ENCODE data around the gene TAS1R2. TPM values are rescaled to one million over a fixed set of nuclear protein-coding genes. Genes with fewer than 3 reads are reported as not detected.

Gene TAS1R2
- total and polyA plus RNA-seq, 2 of the 8 experiments (the other 6 are each of a cell fraction or from before 2014, with no cell fraction given) = not detected

- Histone ChIP-seq H2AK5ac (ENCODE audit: low read depth, low read length) (no peak overlapping the region), H3K4me2 (ENCODE audit: insufficient read depth in 1 of 2, low read depth in 2 of 2, low read length in 2 of 2) (no peak overlapping the region), H3K79me2 (ENCODE audit: control insufficient read depth in 1 of 2, insufficient read depth in 2 of 2, low read length in 2 of 2) (no peaks in the 10 kb centered on the region), H3K56ac (replicated peaks; ENCODE audit: insufficient read length, low read depth, low read length) (no peak overlapping the region), H4K91ac (replicated peaks; ENCODE audit: insufficient read length, low read length) (no peak overlapping the region), H2BK15ac (ENCODE audit: low read length) (no peak overlapping the region), H3K9me3 (ENCODE audit: insufficient read depth in 2 of 2, low read depth in 1 of 2, low read length in 1 of 2) (peaks cover 24 to 30% of the 10 kb centered on the region in 2 experiments), H3K4me3 (ENCODE audit: extremely low read depth in 1 of 4, insufficient read depth in 2 of 4, low read depth in 3 of 4, low read length in 4 of 4) (no peak overlapping the region), H3K4me1 (replicated peaks in 1 of 4; ENCODE audit: control insufficient read depth in 3 of 4, insufficient read depth in 4 of 4, low read length in 3 of 4) (no peaks in the 10 kb centered on the region), H3K36me3 (ENCODE audit: control insufficient read depth in 2 of 4, insufficient read depth in 4 of 4, low read length in 3 of 4) (no peaks in the 10 kb centered on the region), H4K8ac (ENCODE audit: extremely low read depth, insufficient read depth, low read length) (no peak overlapping the region), H3K18ac (ENCODE audit: extremely low read depth, low read length) (no peak overlapping the region), H3K14ac (ENCODE audit: insufficient read length) (no peak overlapping the region), H4K20me1 (replicated peaks in 1 of 2; ENCODE audit: control insufficient read depth in 1 of 2, insufficient read depth in 2 of 2, low read length in 2 of 2) (no peaks in the 10 kb centered on the region), H3K27me3 (replicated peaks in 1 of 4; ENCODE audit: control insufficient read depth in 3 of 4, extremely low read depth in 1 of 4, insufficient read depth in 3 of 4, low read length in 3 of 4) (no peaks in the 10 kb centered on the region; a peak in 2 of 7 replicates), H4K5ac (ENCODE audit: insufficient read length, low read depth, low read length) (no peak overlapping the region), H3K79me1 (ENCODE audit: low read depth, low read length) (no peaks in the 10 kb centered on the region), H2AFZ (ENCODE audit: low read length) (no peak overlapping the region), H3K23ac (ENCODE audit: insufficient read length) (no peak overlapping the region), H2BK5ac (ENCODE audit: low read depth, low read length) (no peak overlapping the region), H2BK12ac (ENCODE audit: low read depth, low read length) (no peak overlapping the region), H3K23me2 (ENCODE audit: low read depth, low read length) (peaks cover 6% of the 10 kb centered on the region; the same call in 1 of the 2 replicates), H2BK20ac (ENCODE audit: low read length) (no peak overlapping the region), H3K4ac (replicated peaks; ENCODE audit: insufficient read length, low read depth, low read length) (no peak overlapping the region), H2BK120ac (replicated peaks; ENCODE audit: low read depth, low read length) (no peak overlapping the region), H3K9ac (replicated peaks in 1 of 4; ENCODE audit: extremely low read depth in 1 of 4, low read depth in 3 of 4, low read length in 3 of 4) (no peak overlapping the region), H3K27ac (ENCODE audit: low read depth, low read length) (no peak overlapping the region)
- no peak for TF ChIP-seq HDAC6 (IDR thresholded peaks at IDR 0.05; ENCODE audit: low read depth, low read length)
- no peak for TF ChIP-seq FOSL1 (IDR thresholded peaks at IDR 0.05; ENCODE audit: insufficient read depth, low read depth, low read length)
- TF ChIP-seq MAX (IDR thresholded peaks at IDR 0.05) = no peak
- ChIA-PET POLR2A (ENCODE audit: partially characterized antibody) (no interaction called here), CTCF (ENCODE audit: partially characterized antibody) (interaction anchor here (0.6 to 2.5 kb wide), 5 partner anchors 7 to 232 kb away, joined by 3 to 9 read pairs (median 3); no protein-coding TSS in a partner anchor)
- WGBS, 2 experiments (ENCODE audit: extremely low coverage in 1 of 2, insufficient coverage in 1 of 2, insufficient read length in 1 of 2, insufficient replicate concordance in 2 of 2, low coverage in 1 of 2, low lambda C conversion rate in 2 of 2, missing lambda C conversion rate in 1 of 2) = 78% methylated on average over 2 of the region's 2 CpGs; no CpG with 5 or more reads in 1 of the 2 experiments
- FAIRE-seq (no peak), DNase-seq (ENCODE audit: low read depth in 1 of 2, low spot score in 2 of 2) (no peak)
Observed at GRCh38 chr1:18828224-18828623, 31.2 kb downstream of the TAS1R2 start.
